Measurements from ENCODE around the gene PIGC. TPM values are rescaled to one million over a fixed set of nuclear protein-coding genes. Genes with fewer than 3 reads are reported as not detected.

Gene PIGC
- total and polyA plus RNA-seq, 2 donors (not counting 3 experiments of a cell fraction or from before 2014, with no cell fraction given), result 16.1 to 25.8 TPM

- H3K79me2 ChIP-seq (ENCODE audit: control insufficient read depth, insufficient read depth, low read length), result no peaks in the 10 kb centered on the region
- FAIRE-seq (no peak), DNase-seq (ENCODE audit: low read depth, low spot score) (peak; percentile 63)
- dilution Hi-C loops (cut with MboI; ENCODE audit: extremely low pct_ligation_motif_present, low sequenced_read_pairs), result no loop called here
- H3K4me2 ChIP-seq (ENCODE audit: insufficient read depth, low read length), result no peak overlapping the region
- no peaks in the 10 kb centered on the region for H3K36me3 ChIP-seq (ENCODE audit: control insufficient read depth in 2 of 2, extremely low read depth in 1 of 2, insufficient read depth in 2 of 2, low read length in 2 of 2)
- H3K27me3 ChIP-seq (ENCODE audit: control insufficient read depth in 2 of 2, insufficient read depth in 2 of 2, low read length in 2 of 2), result no peaks in the 10 kb centered on the region
- H3K9ac ChIP-seq (replicated peaks; ENCODE audit: extremely low read depth, insufficient read depth, low read length), result no peak overlapping the region
- POLR2A ChIA-PET, result no interaction called here
- H3K4me3 ChIP-seq (replicated peaks in 1 of 3; ENCODE audit: insufficient read depth in 1 of 3, low read depth in 1 of 3, low read length in 3 of 3), result no peak overlapping the region
- BruUV-seq (replicated peaks), result no TSS peak
- H2AFZ ChIP-seq (ENCODE audit: low read depth, low read length), result no peak overlapping the region
- CTCF ChIA-PET, result interaction anchor here (0.7 to 5.1 kb wide), 8 partner anchors 13 to 412 kb away, joined by 3 to 142 read pairs (median 4); no protein-coding TSS in a partner anchor
- H3K9me3 ChIP-seq (replicated peaks; ENCODE audit: control insufficient read depth, insufficient read depth, low read length), result no peaks in the 10 kb centered on the region
- H4K20me1 ChIP-seq (replicated peaks; ENCODE audit: control insufficient read depth, extremely low read depth, insufficient read depth, low read length), result no peaks in the 10 kb centered on the region
- TF ChIP-seq POLR2AphosphoS5 (IDR thresholded peaks at IDR 0.05; ENCODE audit: insufficient read depth, low read depth, low read length) (no peak), FOS (IDR thresholded peaks at IDR 0.05; ENCODE audit: borderline replicate concordance, insufficient read depth, low read length) (peak; percentile 70), MYC (IDR thresholded peaks at IDR 0.05; ENCODE audit: low read depth, low read length) (no peak), JUN (IDR thresholded peaks at IDR 0.05; ENCODE audit: borderline replicate concordance, insufficient read depth, insufficient read length, low read depth) (peak; percentile 29)
- no peak overlapping the region for H3K27ac ChIP-seq (ENCODE audit: insufficient read depth, low read depth, low read length)
- no peaks in the 10 kb centered on the region for H3K9me1 ChIP-seq (replicated peaks; ENCODE audit: control insufficient read depth, extremely low read depth, insufficient read depth, low read length)
- intact Hi-C loops (cut with micrococcal nuclease), result no loop called here
- H3K4me1 ChIP-seq (ENCODE audit: control insufficient read depth, extremely low read depth, insufficient read depth, low read length), result peaks cover 23% of the 10 kb centered on the region
Observed at GRCh38 chr1:172397221-172397620, 46.6 kb downstream of the PIGC start.

DNA sequence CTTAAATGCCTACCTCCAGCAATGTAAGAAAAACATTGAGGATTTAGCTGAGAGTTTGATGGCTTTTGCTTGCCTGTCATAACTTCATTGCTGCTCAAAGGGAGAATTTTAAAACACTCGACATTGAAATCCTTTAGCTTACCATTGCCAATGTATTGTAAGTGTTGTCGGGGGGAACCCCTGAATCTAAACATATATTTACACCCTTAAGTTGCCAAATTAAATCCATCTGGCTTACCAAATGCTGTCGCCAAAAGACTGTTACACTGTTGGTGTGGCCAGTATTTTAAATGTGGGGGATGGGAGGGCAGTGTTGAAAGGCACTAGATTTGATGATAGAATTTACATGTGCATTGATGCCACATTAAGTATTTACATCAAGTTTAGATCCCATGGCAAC, 48.3 kb downstream of the PIGC start:
- dilution Hi-C loops (cut with MboI; ENCODE audit: extremely low pct_ligation_motif_present, low sequenced_read_pairs) (no loop called here), intact Hi-C loops (cut with micrococcal nuclease) (no loop called here)
- no peak for DNase-seq (ENCODE audit: low read depth, low spot score)
- Histone ChIP-seq H3K9me3 (replicated peaks; ENCODE audit: control insufficient read depth, insufficient read depth, low read length) (no peaks in the 10 kb centered on the region), H3K27me3 (ENCODE audit: control insufficient read depth in 2 of 2, insufficient read depth in 2 of 2, low read length in 2 of 2) (no peaks in the 10 kb centered on the region), H4K20me1 (replicated peaks; ENCODE audit: control insufficient read depth, extremely low read depth, insufficient read depth, low read length) (no peaks in the 10 kb centered on the region), H3K9ac (replicated peaks; ENCODE audit: extremely low read depth, insufficient read depth, low read length) (no peak overlapping the region), H3K4me3 (replicated peaks in 1 of 3; ENCODE audit: insufficient read depth in 1 of 3, low read depth in 1 of 3, low read length in 3 of 3) (no peak overlapping the region), H3K36me3 (ENCODE audit: control insufficient read depth in 2 of 2, extremely low read depth in 1 of 2, insufficient read depth in 2 of 2, low read length in 2 of 2) (no peaks in the 10 kb centered on the region), H3K4me1 (ENCODE audit: control insufficient read depth, extremely low read depth, insufficient read depth, low read length) (peaks cover 26% of the 10 kb centered on the region), H3K4me2 (ENCODE audit: insufficient read depth, low read length) (no peak overlapping the region), H3K9me1 (replicated peaks; ENCODE audit: control insufficient read depth, extremely low read depth, insufficient read depth, low read length) (no peaks in the 10 kb centered on the region), H2AFZ (ENCODE audit: low read depth, low read length) (no peak overlapping the region), H3K27ac (ENCODE audit: insufficient read depth, low read depth, low read length) (no peak overlapping the region), H3K79me2 (ENCODE audit: control insufficient read depth, insufficient read depth, low read length) (no peaks in the 10 kb centered on the region)
- no TSS peak for BruUV-seq (replicated peaks)
- ChIA-PET CTCF (interaction anchor here (5.1 kb wide), 1 partner anchor 392 kb away, joined by 142 read pairs; no protein-coding TSS in a partner anchor), POLR2A (no interaction called here)
- TF ChIP-seq EZH2 (IDR thresholded peaks at IDR 0.05; ENCODE audit: borderline replicate concordance, low read depth, low read length, severe bottlenecking), result no peak
- no peak for TF ChIP-seq POLR2A (IDR thresholded peaks at IDR 0.05; ENCODE audit: low read depth, low read length)
- no peak for FAIRE-seq
